Transverse colon (tissue), 4 donors: Measurements from ENCODE around the gene KSR1.
"Not testable (repeated sequence)": the region's sequence is repeated elsewhere in the genome, so short reads cannot be mapped to it uniquely, and the experiment has no call there.

Source experiments
- POLR2AphosphoS5 ChIP-seq, 3 donors: sonication (generic); formaldehyde crosslinking; IDR thresholded peaks; one replicate each; pipeline ENCODE4 v1.6.1; 2016; ENCODE audit warnings: antibody characterized with exemption in 3 of 3
- TF ChIP-seq, protein P1 (sequence below), 5 experiments: fragments of 200-600 bp in 3 of 5; fragments of 450-650 bp in 2 of 5; sonication (generic) in 3 of 5; IDR thresholded peaks; 1 replicate in 2 of 5; 2 replicates in 3 of 5; pipeline ENCODE4 v1.5.1; 2016 to 2017; ENCODE audit warnings: antibody characterized with exemption in 5 of 5, inconsistent platforms in 3 of 5, mild to moderate bottlenecking in 2 of 5, moderate library complexity in 1 of 5

DNA sequence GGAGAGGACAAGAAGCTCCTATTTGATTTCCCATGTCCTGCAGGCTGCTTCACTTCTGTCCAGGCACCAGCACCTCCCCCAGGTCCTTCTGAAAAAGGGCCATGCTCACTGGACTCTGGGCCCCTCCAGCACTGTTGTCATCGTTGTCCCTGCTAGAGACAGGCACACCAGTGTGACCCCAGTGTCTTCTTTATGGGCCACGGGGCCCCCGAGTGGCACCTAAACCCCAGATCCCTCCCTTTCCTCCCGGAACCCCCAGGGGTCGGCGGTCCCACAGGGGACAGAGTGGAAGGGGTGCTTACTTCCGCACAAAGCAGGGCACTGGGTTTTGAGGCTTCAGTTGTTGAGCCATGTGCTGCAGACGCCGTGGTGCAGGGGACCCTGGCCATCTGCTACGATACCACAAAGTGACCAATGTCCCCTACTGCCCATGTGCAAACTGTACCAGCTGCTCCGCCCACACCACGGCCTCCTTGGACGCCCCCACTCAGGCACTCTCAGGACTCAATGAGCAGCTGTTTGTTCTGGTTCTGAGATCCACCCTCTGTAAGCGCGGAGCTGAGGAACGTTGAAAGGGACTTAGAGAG, 199.4 kb downstream of the KSR1 start:
- TF ChIP-seq, protein P1, sequence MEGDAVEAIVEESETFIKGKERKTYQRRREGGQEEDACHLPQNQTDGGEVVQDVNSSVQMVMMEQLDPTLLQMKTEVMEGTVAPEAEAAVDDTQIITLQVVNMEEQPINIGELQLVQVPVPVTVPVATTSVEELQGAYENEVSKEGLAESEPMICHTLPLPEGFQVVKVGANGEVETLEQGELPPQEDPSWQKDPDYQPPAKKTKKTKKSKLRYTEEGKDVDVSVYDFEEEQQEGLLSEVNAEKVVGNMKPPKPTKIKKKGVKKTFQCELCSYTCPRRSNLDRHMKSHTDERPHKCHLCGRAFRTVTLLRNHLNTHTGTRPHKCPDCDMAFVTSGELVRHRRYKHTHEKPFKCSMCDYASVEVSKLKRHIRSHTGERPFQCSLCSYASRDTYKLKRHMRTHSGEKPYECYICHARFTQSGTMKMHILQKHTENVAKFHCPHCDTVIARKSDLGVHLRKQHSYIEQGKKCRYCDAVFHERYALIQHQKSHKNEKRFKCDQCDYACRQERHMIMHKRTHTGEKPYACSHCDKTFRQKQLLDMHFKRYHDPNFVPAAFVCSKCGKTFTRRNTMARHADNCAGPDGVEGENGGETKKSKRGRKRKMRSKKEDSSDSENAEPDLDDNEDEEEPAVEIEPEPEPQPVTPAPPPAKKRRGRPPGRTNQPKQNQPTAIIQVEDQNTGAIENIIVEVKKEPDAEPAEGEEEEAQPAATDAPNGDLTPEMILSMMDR (IDR thresholded peaks at IDR 0.05) = not testable (repeated sequence)
- TF ChIP-seq POLR2AphosphoS5 (IDR thresholded peaks at IDR 0.05) = not testable (repeated sequence)
